CD4-positive, alpha-beta T cell treated with Interleukin-21 for 1 hour (primary cell): ENCODE measurements around the gene SLC24A3.

ENCODE experiments used
- DNase-seq: peaks from one replicate; pipeline ENCODE4 v3.0.0-alpha.2; 2020

SLC24A3 gene

GRCh38 chr20:19696620-19697019 lies 484.2 kb downstream of the SLC24A3 start:
- DNase-seq = no peak

- no peak for DNase-seq
These were observed 485.0 kb downstream of the SLC24A3 start for GRCh38 chr20:19697415-19697814.

GRCh38 chr20:19699180-19699971 lies 486.9 kb downstream of the SLC24A3 start:
- no peak for DNase-seq

GRCh38 chr20:19701429-19701828 lies 489.0 kb downstream of the SLC24A3 start:
- no peak for DNase-seq

- DNase-seq = no peak
These were observed 494.0 kb downstream of the SLC24A3 start for GRCh38 chr20:19706463-19706862.

GRCh38 chr20:19709635-19710335 lies 497.3 kb downstream of the SLC24A3 start:
- DNase-seq = no peak

GRCh38 chr20:19710336-19711120 lies 498.1 kb downstream of the SLC24A3 start:
- no peak for DNase-seq

GRCh38 chr20:19711126-19711525 lies 498.7 kb downstream of the SLC24A3 start:
- DNase-seq = no peak

- no peak for DNase-seq
These were observed 500.3 kb downstream of the SLC24A3 start for GRCh38 chr20:19712721-19713260.

GRCh38 chr20:19713822-19714578 lies 501.6 kb downstream of the SLC24A3 start:
- DNase-seq = no peak

GRCh38 chr20:19714579-19714840 lies 502.1 kb downstream of the SLC24A3 start:
- no peak for DNase-seq

GRCh38 chr20:19715986-19716385 lies 503.5 kb downstream of the SLC24A3 start:
- DNase-seq = no peak

GRCh38 chr20:19718880-19719279 lies 506.4 kb downstream of the SLC24A3 start:
- DNase-seq = no peak

GRCh38 chr20:19720991-19721390 lies 508.5 kb downstream of the SLC24A3 start:
- DNase-seq = no peak

- no peak for DNase-seq
These were observed 510.6 kb downstream of the SLC24A3 start for GRCh38 chr20:19723051-19723450.

- no peak for DNase-seq
These were observed 511.5 kb downstream of the SLC24A3 start for GRCh38 chr20:19723813-19724430.

- no peak for DNase-seq
These were observed 512.9 kb downstream of the SLC24A3 start for GRCh38 chr20:19725373-19725772.

- DNase-seq = no peak
These were observed 513.5 kb downstream of the SLC24A3 start for GRCh38 chr20:19725814-19726525.

GRCh38 chr20:19727251-19727847 lies 514.9 kb downstream of the SLC24A3 start:
- DNase-seq = no peak

- no peak for DNase-seq
These were observed 517.2 kb downstream of the SLC24A3 start for GRCh38 chr20:19729672-19730071.

- no peak for DNase-seq
These were observed 518.3 kb downstream of the SLC24A3 start for GRCh38 chr20:19730706-19731105.
